Neural cell (in vitro differentiated cells): Measurements from ENCODE around the gene DZIP1. TPM values are rescaled to one million over a fixed set of nuclear protein-coding genes. Genes with fewer than 3 reads are reported as not detected.

ENCODE experiments used
- H2AFZ ChIP-seq: fragments of 200-600, 300-800 bp; sonication (generic), shearing (Covaris generic); 2 replicates; pipeline ENCODE4 v1.6.0; 2014; ENCODE audit warnings: low read depth, mild to moderate bottlenecking, antibody characterized with exemption, low read length, moderate library complexity
- H3F3A ChIP-seq: fragments of 200-600 bp; shearing (Covaris generic); 2 replicates; pipeline ENCODE4 v1.6.1; 2016; ENCODE audit warnings: mild to moderate bottlenecking, moderate library complexity, mixed read lengths, antibody characterized with exemption, low read length; ENCODE audit not compliant: insufficient read depth, poor library complexity, severe bottlenecking
- H3K27ac ChIP-seq: fragments of 200-600, 300-800 bp; sonication (generic), shearing (Covaris generic); 2 replicates; pipeline ENCODE4 v1.5.1; 2014; ENCODE audit warnings: mild to moderate bottlenecking, low read length, moderate library complexity
- H3K27me3 ChIP-seq: fragments of 300-800, 200-600 bp; sonication (generic), shearing (Covaris generic); 2 replicates; pipeline ENCODE4 v1.6.0; 2014; ENCODE audit warnings: mild to moderate bottlenecking, low read depth, low read length, moderate library complexity; ENCODE audit not compliant: insufficient read depth
- H3K36me3 ChIP-seq: fragments of 300-800, 200-600 bp; sonication (generic), shearing (Covaris generic); 2 replicates; pipeline ENCODE4 v1.5.1; 2014; ENCODE audit warnings: mild to moderate bottlenecking, antibody characterized with exemption, low read length, moderate library complexity; ENCODE audit not compliant: insufficient read depth
- H3K4me2 ChIP-seq: fragments of 300-800, 200-600 bp; sonication (generic), shearing (Covaris generic); 2 replicates; pipeline ENCODE4 v1.6.0; 2014; ENCODE audit warnings: mild to moderate bottlenecking, low read length
- H3K4me3 ChIP-seq: fragments of 300-800, 200-600 bp; sonication (generic), shearing (Covaris generic); 2 replicates; pipeline ENCODE4 v1.5.1; 2014; ENCODE audit warnings: mild to moderate bottlenecking, low read length, moderate library complexity
- H3K79me2 ChIP-seq: fragments of 200-600 bp; shearing (Covaris generic); replicated peaks from 2 replicates; pipeline ENCODE4 v1.6.0; 2014; ENCODE audit warnings: mild to moderate bottlenecking, low read length, moderate library complexity; ENCODE audit not compliant: insufficient read depth
- H3K9ac ChIP-seq: fragments of 300-800, 200-600 bp; sonication (generic), shearing (Covaris generic); 2 replicates; pipeline ENCODE4 v1.6.1; 2016; ENCODE audit warnings: mild to moderate bottlenecking, low read length, mixed read lengths
- H3K9me2 ChIP-seq: fragments of 200-600 bp; shearing (Covaris generic); 2 replicates; pipeline ENCODE4 v1.6.1; 2016; ENCODE audit warnings: mild to moderate bottlenecking, low read length, mixed read lengths; ENCODE audit not compliant: insufficient read depth
- H3K9me3 ChIP-seq: fragments of 200-600, 300-800 bp; sonication (generic), shearing (Covaris generic); 2 replicates; pipeline ENCODE4 v1.6.1; 2016; ENCODE audit warnings: mild to moderate bottlenecking, mixed run types, low read length, moderate library complexity, mixed read lengths
- H4K20me1 ChIP-seq: fragments of 200-600 bp; shearing (Covaris generic); 2 replicates; pipeline ENCODE4 v1.6.1; 2016; ENCODE audit warnings: mild to moderate bottlenecking, mixed run types; ENCODE audit not compliant: insufficient read depth
- EP300 ChIP-seq: fragments of 450-650 bp; conservative IDR thresholded peaks from 2 replicates; pipeline ENCODE4 v1.6.1; 2014; ENCODE audit warnings: antibody characterized with exemption, mild to moderate bottlenecking, moderate library complexity; ENCODE audit not compliant: poor library complexity, severe bottlenecking
- EZH2 ChIP-seq: fragments of 200-600, 300-800 bp; shearing (Covaris generic), sonication (generic); IDR thresholded peaks from 2 replicates; pipeline ENCODE4 v1.6.1; 2014; ENCODE audit warnings: antibody characterized with exemption, low read length, borderline replicate concordance, mild to moderate bottlenecking; ENCODE audit not compliant: insufficient read depth, poor library complexity, severe bottlenecking
- MXI1 ChIP-seq: fragments of 450-650 bp; conservative IDR thresholded peaks from 2 replicates; pipeline ENCODE4 v1.6.1; 2014; ENCODE audit warnings: antibody characterized with exemption, mild to moderate bottlenecking; ENCODE audit not compliant: poor library complexity, severe bottlenecking
- POLR2AphosphoS5 ChIP-seq: IDR thresholded peaks from 2 replicates; pipeline ENCODE4 v1.6.1; 2012
- RAD21 ChIP-seq: fragments of 450-650 bp; conservative IDR thresholded peaks from 2 replicates; pipeline ENCODE4 v1.6.1; 2014; ENCODE audit warnings: antibody characterized with exemption, mild to moderate bottlenecking, moderate library complexity
- SMC3 ChIP-seq: fragments of 450-650 bp; conservative IDR thresholded peaks from 2 replicates; pipeline ENCODE4 v1.6.1; 2014; ENCODE audit warnings: antibody characterized with exemption, mild to moderate bottlenecking, moderate library complexity; ENCODE audit not compliant: poor library complexity
- TAF1 ChIP-seq: IDR thresholded peaks from 2 replicates; pipeline ENCODE4 v1.6.1; 2012; ENCODE audit warnings: low read depth
- polyA plus RNA-seq: library from polyadenylated mRNA; depleted of rRNA; stranded (reverse); fragments of >200 nt; gene quantifications from 2 replicates; pipeline ENCODE4 v1.2.3, GENCODE V29; 2014
- TF ChIP-seq, protein P1 (sequence below): fragments of 450-650 bp; IDR thresholded peaks from 2 replicates; pipeline ENCODE4 v1.5.1; 2014; ENCODE audit warnings: antibody characterized with exemption, mild to moderate bottlenecking, moderate library complexity; ENCODE audit not compliant: poor library complexity, severe bottlenecking
- TF ChIP-seq, protein P2 (sequence below): IDR thresholded peaks from 2 replicates; pipeline ENCODE4 v1.6.1; 2012; ENCODE audit warnings: borderline replicate concordance

Gene DZIP1
- polyA plus RNA-seq, 1 donor from 2014 or later: 35.3 TPM

DNA sequence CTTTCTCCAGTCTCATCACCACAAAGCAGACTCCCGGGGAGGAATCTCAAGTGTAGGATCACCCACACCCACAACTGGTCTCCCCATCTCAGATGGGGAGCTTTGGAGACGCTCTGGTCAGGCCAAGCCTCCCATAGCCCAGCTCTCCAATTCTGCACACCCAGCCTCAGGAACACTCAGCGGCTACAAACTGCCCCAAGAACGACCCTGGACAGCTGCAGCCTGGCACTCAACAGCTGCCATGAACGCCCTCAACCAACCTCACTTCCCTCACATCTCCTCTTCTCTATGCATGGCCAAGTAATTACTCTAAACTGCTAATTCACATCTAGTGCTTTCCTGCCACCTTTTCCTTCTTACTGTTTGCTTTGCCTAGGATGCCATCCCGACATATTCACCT lies 42.6 kb downstream of the DZIP1 start:
- no peaks in the 10 kb centered on the region for H3K36me3 ChIP-seq
- no peak overlapping the region for H3K4me3 ChIP-seq
- no peaks in the 10 kb centered on the region for H3F3A ChIP-seq
- H2AFZ ChIP-seq: no peak overlapping the region
- H3K4me2 ChIP-seq: no peak overlapping the region
- no peaks in the 10 kb centered on the region for H3K9me2 ChIP-seq
- no peaks in the 10 kb centered on the region for H4K20me1 ChIP-seq
- no peak overlapping the region for H3K9ac ChIP-seq
- TF ChIP-seq, protein P1, sequence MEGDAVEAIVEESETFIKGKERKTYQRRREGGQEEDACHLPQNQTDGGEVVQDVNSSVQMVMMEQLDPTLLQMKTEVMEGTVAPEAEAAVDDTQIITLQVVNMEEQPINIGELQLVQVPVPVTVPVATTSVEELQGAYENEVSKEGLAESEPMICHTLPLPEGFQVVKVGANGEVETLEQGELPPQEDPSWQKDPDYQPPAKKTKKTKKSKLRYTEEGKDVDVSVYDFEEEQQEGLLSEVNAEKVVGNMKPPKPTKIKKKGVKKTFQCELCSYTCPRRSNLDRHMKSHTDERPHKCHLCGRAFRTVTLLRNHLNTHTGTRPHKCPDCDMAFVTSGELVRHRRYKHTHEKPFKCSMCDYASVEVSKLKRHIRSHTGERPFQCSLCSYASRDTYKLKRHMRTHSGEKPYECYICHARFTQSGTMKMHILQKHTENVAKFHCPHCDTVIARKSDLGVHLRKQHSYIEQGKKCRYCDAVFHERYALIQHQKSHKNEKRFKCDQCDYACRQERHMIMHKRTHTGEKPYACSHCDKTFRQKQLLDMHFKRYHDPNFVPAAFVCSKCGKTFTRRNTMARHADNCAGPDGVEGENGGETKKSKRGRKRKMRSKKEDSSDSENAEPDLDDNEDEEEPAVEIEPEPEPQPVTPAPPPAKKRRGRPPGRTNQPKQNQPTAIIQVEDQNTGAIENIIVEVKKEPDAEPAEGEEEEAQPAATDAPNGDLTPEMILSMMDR: no peak
- TF ChIP-seq EP300: no peak
- no peak for TF ChIP-seq MXI1
- no peak for TF ChIP-seq POLR2AphosphoS5
- TF ChIP-seq RAD21: no peak
- TF ChIP-seq SMC3: no peak
- TF ChIP-seq EZH2: no peak
- TF ChIP-seq TAF1: no peak
- TF ChIP-seq, protein P2, sequence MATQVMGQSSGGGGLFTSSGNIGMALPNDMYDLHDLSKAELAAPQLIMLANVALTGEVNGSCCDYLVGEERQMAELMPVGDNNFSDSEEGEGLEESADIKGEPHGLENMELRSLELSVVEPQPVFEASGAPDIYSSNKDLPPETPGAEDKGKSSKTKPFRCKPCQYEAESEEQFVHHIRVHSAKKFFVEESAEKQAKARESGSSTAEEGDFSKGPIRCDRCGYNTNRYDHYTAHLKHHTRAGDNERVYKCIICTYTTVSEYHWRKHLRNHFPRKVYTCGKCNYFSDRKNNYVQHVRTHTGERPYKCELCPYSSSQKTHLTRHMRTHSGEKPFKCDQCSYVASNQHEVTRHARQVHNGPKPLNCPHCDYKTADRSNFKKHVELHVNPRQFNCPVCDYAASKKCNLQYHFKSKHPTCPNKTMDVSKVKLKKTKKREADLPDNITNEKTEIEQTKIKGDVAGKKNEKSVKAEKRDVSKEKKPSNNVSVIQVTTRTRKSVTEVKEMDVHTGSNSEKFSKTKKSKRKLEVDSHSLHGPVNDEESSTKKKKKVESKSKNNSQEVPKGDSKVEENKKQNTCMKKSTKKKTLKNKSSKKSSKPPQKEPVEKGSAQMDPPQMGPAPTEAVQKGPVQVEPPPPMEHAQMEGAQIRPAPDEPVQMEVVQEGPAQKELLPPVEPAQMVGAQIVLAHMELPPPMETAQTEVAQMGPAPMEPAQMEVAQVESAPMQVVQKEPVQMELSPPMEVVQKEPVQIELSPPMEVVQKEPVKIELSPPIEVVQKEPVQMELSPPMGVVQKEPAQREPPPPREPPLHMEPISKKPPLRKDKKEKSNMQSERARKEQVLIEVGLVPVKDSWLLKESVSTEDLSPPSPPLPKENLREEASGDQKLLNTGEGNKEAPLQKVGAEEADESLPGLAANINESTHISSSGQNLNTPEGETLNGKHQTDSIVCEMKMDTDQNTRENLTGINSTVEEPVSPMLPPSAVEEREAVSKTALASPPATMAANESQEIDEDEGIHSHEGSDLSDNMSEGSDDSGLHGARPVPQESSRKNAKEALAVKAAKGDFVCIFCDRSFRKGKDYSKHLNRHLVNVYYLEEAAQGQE: no peak
- no peaks in the 10 kb centered on the region for H3K9me3 ChIP-seq
- H3K79me2 ChIP-seq: no peaks in the 10 kb centered on the region
- H3K27me3 ChIP-seq: no peaks in the 10 kb centered on the region
- H3K27ac ChIP-seq: no peak overlapping the region

DNA sequence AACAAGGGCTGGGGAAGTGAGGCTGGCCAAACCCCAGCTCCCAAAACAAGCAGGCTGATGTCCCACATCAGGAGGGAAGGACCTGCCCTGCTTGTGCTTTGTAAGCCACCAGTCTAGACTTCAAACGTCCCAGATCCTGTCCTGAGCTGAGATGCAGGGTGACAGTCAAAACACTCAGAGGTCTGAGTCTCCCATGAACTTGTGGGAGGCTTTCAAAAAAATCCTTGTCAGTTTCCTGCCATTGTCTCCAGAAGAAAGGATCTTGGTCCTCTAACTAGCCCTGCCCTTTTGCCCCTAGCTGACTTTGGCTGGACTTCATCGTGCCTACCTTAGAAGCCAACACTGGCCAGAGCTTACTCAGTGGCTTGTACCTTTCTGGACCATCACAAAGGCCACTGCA lies 43.3 kb downstream of the DZIP1 start:
- Histone ChIP-seq H3K9me3 (no peaks in the 10 kb centered on the region), H3F3A (no peaks in the 10 kb centered on the region), H3K36me3 (no peaks in the 10 kb centered on the region), H3K79me2 (no peaks in the 10 kb centered on the region), H3K4me2 (no peak overlapping the region), H3K27me3 (no peaks in the 10 kb centered on the region), H3K4me3 (no peak overlapping the region), H3K9ac (no peak overlapping the region), H3K27ac (no peak overlapping the region), H4K20me1 (no peaks in the 10 kb centered on the region), H2AFZ (no peak overlapping the region), H3K9me2 (no peaks in the 10 kb centered on the region)
- no peak for TF ChIP-seq MXI1
- TF ChIP-seq POLR2AphosphoS5: no peak
- TF ChIP-seq EZH2: no peak
- no peak for TF ChIP-seq RAD21
- TF ChIP-seq, protein P1: no peak
- TF ChIP-seq EP300: no peak
- TF ChIP-seq, protein P2: no peak
- no peak for TF ChIP-seq TAF1
- no peak for TF ChIP-seq SMC3
